HG02642 (cell line): ENCODE results near the gene RCN2.
"Not testable (repeated sequence)": the region's sequence is repeated elsewhere in the genome, so short reads cannot be mapped to it uniquely, and the experiment has no call there.

Experiments
- ATAC-seq: cut with Tn5 transposase; IDR thresholded peaks from one replicate; pipeline ENCODE4 v1.9.1; 2021; ENCODE audit warnings: mild to moderate bottlenecking; ENCODE audit not compliant: unreplicated experiment, poor library complexity

Gene RCN2

GRCh38 chr15:76931397-76932134, at the start of gene RCN2:
TSS of gene RCN2 (plus strand) at chr15:76931749. CDS start at chr15:76931842, 93 bp downstream.
- ATAC-seq: peak; percentile 99

- ATAC-seq: no peak
These were observed 46.3 kb upstream of the RCN2 start for GRCh38 chr15:76885212-76885611.

GRCh38 chr15:76887280-76888141, 44.0 kb upstream of the RCN2 start:
- ATAC-seq: not testable (repeated sequence)

- not testable (repeated sequence) for ATAC-seq
These were observed 38.7 kb upstream of the RCN2 start for GRCh38 chr15:76892836-76893235.

- ATAC-seq: no peak
These were observed 37.4 kb upstream of the RCN2 start for GRCh38 chr15:76894174-76894573.

GRCh38 chr15:76898102-76898501, 33.4 kb upstream of the RCN2 start:
- no peak for ATAC-seq

- not testable (repeated sequence) for ATAC-seq
These were observed 32.2 kb upstream of the RCN2 start for GRCh38 chr15:76899176-76899930.

- not testable (repeated sequence) for ATAC-seq
These were observed 31.6 kb upstream of the RCN2 start for GRCh38 chr15:76899931-76900310.

GRCh38 chr15:76901965-76902364, 29.6 kb upstream of the RCN2 start:
- no peak for ATAC-seq

- ATAC-seq: no peak
These were observed 28.3 kb upstream of the RCN2 start for GRCh38 chr15:76903251-76903681.

- ATAC-seq: peak; percentile 14
These were observed 27.0 kb upstream of the RCN2 start for GRCh38 chr15:76904461-76905012.

- ATAC-seq: peak; percentile 91
These were observed 26.3 kb upstream of the RCN2 start, which contains the start of gene SCAPER for GRCh38 chr15:76905013-76905839. TSS of gene SCAPER (minus strand) at chr15:76905340. CDS start at chr15:76883817, 21,523 bp downstream.

- no peak for ATAC-seq
These were observed 25.7 kb upstream of the RCN2 start for GRCh38 chr15:76905855-76906254.

- ATAC-seq: no peak
These were observed 19.1 kb upstream of the RCN2 start for GRCh38 chr15:76912430-76912829.

GRCh38 chr15:76913737-76914136, 17.8 kb upstream of the RCN2 start:
- no peak for ATAC-seq

GRCh38 chr15:76916369-76916768, 15.2 kb upstream of the RCN2 start:
- no peak for ATAC-seq

GRCh38 chr15:76928201-76928600, 3.3 kb upstream of the RCN2 start:
- no peak for ATAC-seq

GRCh38 chr15:76929011-76929760, 2.4 kb upstream of the RCN2 start:
- ATAC-seq: no peak
